GM23248 (cell line): ENCODE results near the gene CCDC102B.

Experiments used
- EZH2 ChIP-seq: fragments of 200-600 bp; sonication (generic); IDR thresholded peaks from 2 replicates; pipeline ENCODE4 v1.6.1; 2018; ENCODE audit warnings: antibody characterized with exemption, mild to moderate bottlenecking; ENCODE audit not compliant: insufficient read depth, poor library complexity, severe bottlenecking
- EZH2phosphoT487 ChIP-seq: fragments of 200-600 bp; sonication (generic); IDR thresholded peaks from 2 replicates; pipeline ENCODE4 v1.6.1; 2018; ENCODE audit warnings: antibody characterized with exemption, moderate library complexity, mild to moderate bottlenecking, low read depth; ENCODE audit not compliant: insufficient read depth

DNA sequence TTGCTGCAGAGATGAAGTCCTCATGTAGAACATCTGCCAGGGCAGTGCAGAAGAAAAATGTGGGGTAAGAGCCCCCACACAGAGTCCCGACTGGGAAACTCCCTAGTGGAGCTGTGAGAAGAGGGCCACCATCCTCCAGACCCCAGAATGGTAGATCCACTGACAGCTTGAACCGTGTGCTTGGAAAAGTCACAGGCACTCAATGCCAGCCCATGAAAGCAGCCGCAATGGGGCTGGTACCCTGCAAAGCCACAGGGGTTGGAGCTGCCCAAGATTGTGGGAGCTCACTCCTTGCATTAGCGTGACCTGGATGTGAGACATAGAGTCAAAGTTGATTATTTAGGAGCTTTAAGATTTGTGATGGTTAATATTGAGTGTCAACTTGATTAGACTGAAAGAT is 197.8 kb downstream of the CCDC102B start:
- TF ChIP-seq EZH2 (no peak), EZH2phosphoT487 (no peak)
